ENCODE data around the gene ZNF343. TPM values are rescaled to one million over a fixed set of nuclear protein-coding genes. Genes with fewer than 3 reads are reported as not detected.

ZNF343 gene
- total and polyA plus RNA-seq, 2 donors (not counting 1 experiment from before 2014, with no cell fraction given) = 11.6 to 23.4 TPM

DNA sequence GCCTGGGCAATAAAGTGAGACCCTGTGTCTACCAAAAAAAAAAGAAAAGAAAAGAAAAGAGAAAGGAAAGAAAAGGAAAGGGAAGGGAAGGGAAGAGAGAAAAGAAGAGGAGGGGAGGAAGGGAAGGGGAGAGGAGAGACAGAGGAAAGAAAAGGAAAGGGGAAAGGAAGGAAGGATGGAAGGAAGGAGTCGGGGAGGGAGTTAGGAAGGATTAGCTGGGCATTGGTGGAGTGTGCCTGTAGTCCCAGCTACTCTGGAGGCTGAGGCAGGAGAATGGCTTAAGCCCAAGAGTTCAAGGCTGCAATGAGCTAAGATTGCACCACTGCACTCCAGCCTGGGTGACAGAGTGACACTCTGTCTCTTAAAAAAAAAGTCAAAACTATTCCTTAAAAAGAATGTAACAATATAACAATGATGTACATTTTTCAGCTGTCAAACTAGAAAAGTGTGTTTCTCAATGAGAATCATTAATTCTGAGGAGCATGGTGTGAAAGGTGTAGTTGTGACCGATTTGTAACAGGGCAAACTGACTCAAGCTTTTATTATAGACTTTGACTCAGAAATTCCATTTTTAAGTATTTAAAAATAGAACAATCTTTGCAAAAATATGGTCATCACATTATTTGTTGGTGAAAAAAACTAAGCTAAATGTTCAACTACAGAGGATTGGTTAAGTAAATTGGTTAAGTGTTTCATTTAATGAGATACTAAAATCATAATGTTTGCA, 52.8 kb downstream of the ZNF343 start:
- no peaks in the 10 kb centered on the region for H3K27me3 Mint-ChIP-seq
- Histone ChIP-seq H3K27me3 (replicated peaks in 1 of 4; ENCODE audit: control extremely low read depth in 1 of 4, control insufficient read depth in 3 of 4, insufficient read depth in 4 of 4, low read length in 3 of 4) (no peaks in the 10 kb centered on the region), H3K4me2 (replicated peaks; ENCODE audit: low read depth, low read length, poor library complexity, severe bottlenecking) (no peak overlapping the region), H3K27ac (ENCODE audit: low read length in 2 of 2) (no peak overlapping the region), H3K9ac (ENCODE audit: low read length) (no peak overlapping the region), H3K79me2 (ENCODE audit: control insufficient read depth, insufficient read depth, low read length) (no peaks in the 10 kb centered on the region), H3K9me3 (ENCODE audit: control extremely low read depth in 1 of 3, control insufficient read depth in 2 of 3, insufficient read depth in 1 of 3, low read length in 2 of 3) (no peaks in the 10 kb centered on the region), H3K36me3 (replicated peaks in 1 of 2; ENCODE audit: control extremely low read depth in 1 of 2, control insufficient read depth in 1 of 2, extremely low read depth in 1 of 2, insufficient read depth in 2 of 2, low read length in 1 of 2) (peaks cover 0 to 18% of the 10 kb centered on the region in 2 experiments), H4K20me1 (ENCODE audit: control insufficient read depth, insufficient read depth, low read length, poor library complexity, severe bottlenecking) (peaks cover 6% of the 10 kb centered on the region), H3K4me1 (ENCODE audit: control insufficient read depth in 2 of 2, insufficient read depth in 2 of 2, low read length in 2 of 2) (no peaks in the 10 kb centered on the region), H3K4me3 (ENCODE audit: control extremely low read depth in 1 of 5, extremely low read depth in 1 of 5, insufficient read depth in 1 of 5, low read depth in 2 of 5, low read length in 4 of 5) (no peak overlapping the region), H2AFZ (ENCODE audit: insufficient read depth, low read depth, low read length, poor library complexity, severe bottlenecking) (no peak overlapping the region)
- no peaks in the 10 kb centered on the region for H3K9me3 Mint-ChIP-seq (ENCODE audit: insufficient read depth)
- DNase-seq = no peak
- H3K27ac Mint-ChIP-seq = no peak overlapping the region
- H3K4me3 Mint-ChIP-seq = no peak overlapping the region
- ChIA-PET POLR2A (no interaction called here), CTCF (interaction anchor here (0.6 to 4.0 kb wide), 8 partner anchors 9 to 1279 kb away, joined by 3 to 64 read pairs (median 3); no protein-coding TSS in a partner anchor)
- 100% methylated on average over 1 of the region's 2 CpGs for WGBS (ENCODE audit: insufficient coverage)
- no peak for TF ChIP-seq EZH2 (IDR thresholded peaks at IDR 0.05; ENCODE audit: borderline replicate concordance, insufficient read depth, low read depth, low read length, poor library complexity, severe bottlenecking)
- TF ChIP-seq, protein P1, sequence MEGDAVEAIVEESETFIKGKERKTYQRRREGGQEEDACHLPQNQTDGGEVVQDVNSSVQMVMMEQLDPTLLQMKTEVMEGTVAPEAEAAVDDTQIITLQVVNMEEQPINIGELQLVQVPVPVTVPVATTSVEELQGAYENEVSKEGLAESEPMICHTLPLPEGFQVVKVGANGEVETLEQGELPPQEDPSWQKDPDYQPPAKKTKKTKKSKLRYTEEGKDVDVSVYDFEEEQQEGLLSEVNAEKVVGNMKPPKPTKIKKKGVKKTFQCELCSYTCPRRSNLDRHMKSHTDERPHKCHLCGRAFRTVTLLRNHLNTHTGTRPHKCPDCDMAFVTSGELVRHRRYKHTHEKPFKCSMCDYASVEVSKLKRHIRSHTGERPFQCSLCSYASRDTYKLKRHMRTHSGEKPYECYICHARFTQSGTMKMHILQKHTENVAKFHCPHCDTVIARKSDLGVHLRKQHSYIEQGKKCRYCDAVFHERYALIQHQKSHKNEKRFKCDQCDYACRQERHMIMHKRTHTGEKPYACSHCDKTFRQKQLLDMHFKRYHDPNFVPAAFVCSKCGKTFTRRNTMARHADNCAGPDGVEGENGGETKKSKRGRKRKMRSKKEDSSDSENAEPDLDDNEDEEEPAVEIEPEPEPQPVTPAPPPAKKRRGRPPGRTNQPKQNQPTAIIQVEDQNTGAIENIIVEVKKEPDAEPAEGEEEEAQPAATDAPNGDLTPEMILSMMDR (IDR thresholded peaks at IDR 0.05) = peak; percentile 6
- no peaks in the 10 kb centered on the region for H3K4me1 Mint-ChIP-seq
- intact Hi-C loops (cut with micrococcal nuclease) = loop anchor here (2.0 kb wide), 1 partner anchor 491 kb away; no protein-coding TSS in a partner anchor
- no peak for ATAC-seq (ENCODE audit: low read depth)

DNA sequence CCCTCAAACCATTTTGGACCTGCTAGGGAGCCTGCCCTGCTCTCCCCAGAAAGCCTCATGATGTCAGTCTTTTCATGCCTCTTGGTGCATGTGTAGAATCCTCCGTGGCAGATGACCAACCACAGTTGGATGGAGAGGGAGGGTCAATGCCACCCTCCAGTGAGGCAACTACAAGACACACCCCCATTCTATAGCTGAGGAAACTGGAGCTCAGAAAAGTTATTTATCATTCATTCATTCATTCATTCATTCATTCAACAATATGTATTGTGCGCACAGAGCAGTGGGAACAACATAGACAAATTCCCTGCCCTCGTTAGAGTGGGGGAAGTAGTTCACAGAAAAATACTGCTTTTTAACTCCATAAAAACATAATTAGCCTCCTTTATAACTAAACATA, 54.9 kb downstream of the ZNF343 start:
- Histone ChIP-seq H3K9me3 (ENCODE audit: control extremely low read depth in 1 of 3, control insufficient read depth in 2 of 3, insufficient read depth in 1 of 3, low read length in 2 of 3) (no peaks in the 10 kb centered on the region), H3K36me3 (replicated peaks in 1 of 2; ENCODE audit: control extremely low read depth in 1 of 2, control insufficient read depth in 1 of 2, extremely low read depth in 1 of 2, insufficient read depth in 2 of 2, low read length in 1 of 2) (peaks cover 0 to 5% of the 10 kb centered on the region in 2 experiments), H4K20me1 (ENCODE audit: control insufficient read depth, insufficient read depth, low read length, poor library complexity, severe bottlenecking) (no peaks in the 10 kb centered on the region), H3K79me2 (ENCODE audit: control insufficient read depth, insufficient read depth, low read length) (no peaks in the 10 kb centered on the region), H2AFZ (ENCODE audit: insufficient read depth, low read depth, low read length, poor library complexity, severe bottlenecking) (no peak overlapping the region), H3K27ac (ENCODE audit: low read length in 2 of 2) (no peak overlapping the region), H3K27me3 (replicated peaks in 1 of 4; ENCODE audit: control extremely low read depth in 1 of 4, control insufficient read depth in 3 of 4, insufficient read depth in 4 of 4, low read length in 3 of 4) (no peaks in the 10 kb centered on the region), H3K4me3 (ENCODE audit: control extremely low read depth in 1 of 5, extremely low read depth in 1 of 5, insufficient read depth in 1 of 5, low read depth in 2 of 5, low read length in 4 of 5) (no peak overlapping the region), H3K4me1 (ENCODE audit: control insufficient read depth in 2 of 2, insufficient read depth in 2 of 2, low read length in 2 of 2) (no peaks in the 10 kb centered on the region), H3K9ac (ENCODE audit: low read length) (no peak overlapping the region), H3K4me2 (replicated peaks; ENCODE audit: low read depth, low read length, poor library complexity, severe bottlenecking) (no peak overlapping the region)
- Mint-ChIP-seq H3K27me3 (no peaks in the 10 kb centered on the region), H3K27ac (no peak overlapping the region), H3K9me3 (ENCODE audit: insufficient read depth) (no peaks in the 10 kb centered on the region), H3K4me1 (no peaks in the 10 kb centered on the region), H3K4me3 (no peak overlapping the region)
- CTCF ChIA-PET = interaction anchor here (0.6 to 3.5 kb wide), 11 partner anchors 10 to 689 kb away, joined by 3 to 104 read pairs (median 3); partner anchors contain the start of gene SNRPB
- POLR2A ChIA-PET = no interaction called here
- TF ChIP-seq, protein P1 (IDR thresholded peaks at IDR 0.05) = no peak
- no peak for TF ChIP-seq EZH2 (IDR thresholded peaks at IDR 0.05; ENCODE audit: borderline replicate concordance, insufficient read depth, low read depth, low read length, poor library complexity, severe bottlenecking)
- intact Hi-C loops (cut with micrococcal nuclease) = loop anchor here (1.0 to 2.0 kb wide), 3 partner anchors 246 to 689 kb away; no protein-coding TSS in a partner anchor
- no peak for DNase-seq
- no CpG with 5 or more reads among the region's 3 CpGs for WGBS (ENCODE audit: insufficient coverage)
- ATAC-seq (ENCODE audit: low read depth) = no peak
